Activated gamma-delta T cell treated with Interleukin-2 at 50 U/mL for 16 hours (primary cell): ENCODE data around the gene SPEF1.

Source experiments
- DNase-seq: peaks from one replicate; pipeline ENCODE4 v3.0.0-alpha.2; 2020

The SPEF1 gene

GRCh38 chr20:3764659-3765058 lies 16.6 kb downstream of the SPEF1 start:
- DNase-seq: no peak

GRCh38 chr20:3763671-3764601 lies 17.3 kb downstream of the SPEF1 start:
- no peak for DNase-seq

DNA sequence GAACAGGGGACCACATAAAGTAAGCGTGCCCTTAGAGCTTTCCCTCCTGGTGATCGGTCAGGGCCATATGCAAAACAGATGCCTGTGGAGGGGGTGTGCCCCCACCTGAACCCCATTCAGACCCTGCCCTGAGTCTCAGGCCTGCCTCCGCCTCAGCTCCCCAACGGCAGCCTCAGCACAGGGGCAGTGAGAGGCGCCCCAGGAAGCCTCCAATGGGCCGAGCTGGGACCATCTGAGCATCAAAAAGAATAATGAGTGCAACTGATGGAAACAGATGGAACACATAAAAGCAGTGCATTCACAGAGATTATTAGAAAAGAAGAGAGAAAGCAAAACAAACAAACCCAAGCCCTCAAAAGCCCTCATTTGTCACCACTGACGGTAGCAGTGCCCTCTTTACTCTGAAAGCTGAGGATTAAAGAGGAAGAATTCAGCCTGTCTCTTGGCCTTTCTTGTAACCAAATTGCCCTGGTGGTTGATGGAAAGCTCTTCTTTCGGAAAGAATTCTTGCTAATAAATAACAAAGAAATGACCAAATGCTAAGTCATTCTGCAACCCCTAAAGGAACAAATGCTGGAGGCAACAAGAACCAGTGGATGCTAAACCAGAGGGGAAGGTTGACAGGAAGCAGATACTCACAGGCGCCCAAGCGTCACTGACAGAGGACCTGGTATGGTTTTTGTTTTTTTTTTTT lies 20.4 kb downstream of the SPEF1 start:
- no peak for DNase-seq

- DNase-seq: no peak
These were observed 21.4 kb downstream of the SPEF1 start for GRCh38 chr20:3759884-3760283.

DNA sequence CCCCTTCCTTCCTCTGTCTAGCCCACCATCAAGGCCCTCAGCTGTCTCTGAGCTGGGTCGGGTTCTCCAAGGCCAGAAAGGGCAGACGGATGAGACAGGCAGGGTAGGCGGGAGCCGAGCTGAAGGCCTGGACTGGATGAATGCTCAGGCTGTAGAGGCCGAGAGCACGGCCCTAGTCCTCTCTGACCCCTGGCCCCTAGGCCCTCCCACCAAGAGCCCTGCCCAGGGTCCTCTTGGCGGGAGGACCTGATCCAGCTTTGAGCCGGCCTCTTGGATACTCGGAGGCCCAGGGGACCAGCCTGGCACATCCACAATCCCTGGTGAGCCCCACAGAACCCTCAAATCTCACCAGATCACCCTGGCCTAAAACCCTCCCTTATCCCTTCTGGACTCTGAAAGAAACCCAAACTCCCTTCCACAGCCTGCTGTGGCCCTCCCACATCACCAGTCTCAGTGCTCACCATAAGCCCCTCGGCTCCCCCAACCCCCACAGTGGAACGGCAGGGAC lies 21.9 kb downstream of the SPEF1 start:
- no peak for DNase-seq

DNA sequence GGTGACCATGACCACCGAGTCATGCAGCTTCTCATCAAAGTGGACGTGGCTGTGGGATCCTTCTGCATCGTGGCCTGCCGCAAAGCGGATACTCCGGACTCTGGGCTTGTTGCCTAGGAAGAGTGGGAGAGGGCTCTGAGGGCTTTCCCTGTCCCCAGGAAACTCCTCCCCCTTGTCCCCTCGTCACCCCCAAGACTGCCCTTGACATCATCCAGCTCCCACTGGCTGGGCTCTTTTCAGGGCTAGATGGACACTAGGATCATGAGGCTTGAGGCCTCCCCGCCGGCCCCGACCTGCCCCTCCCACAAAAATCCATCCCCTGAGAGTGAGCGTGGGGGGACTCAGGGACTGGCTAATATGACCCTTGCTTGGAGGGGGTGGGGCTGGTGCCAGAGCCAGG lies 22.7 kb downstream of the SPEF1 start:
- no peak for DNase-seq

GRCh38 chr20:3757268-3757667 lies 24.0 kb downstream of the SPEF1 start:
- DNase-seq: no peak

DNA sequence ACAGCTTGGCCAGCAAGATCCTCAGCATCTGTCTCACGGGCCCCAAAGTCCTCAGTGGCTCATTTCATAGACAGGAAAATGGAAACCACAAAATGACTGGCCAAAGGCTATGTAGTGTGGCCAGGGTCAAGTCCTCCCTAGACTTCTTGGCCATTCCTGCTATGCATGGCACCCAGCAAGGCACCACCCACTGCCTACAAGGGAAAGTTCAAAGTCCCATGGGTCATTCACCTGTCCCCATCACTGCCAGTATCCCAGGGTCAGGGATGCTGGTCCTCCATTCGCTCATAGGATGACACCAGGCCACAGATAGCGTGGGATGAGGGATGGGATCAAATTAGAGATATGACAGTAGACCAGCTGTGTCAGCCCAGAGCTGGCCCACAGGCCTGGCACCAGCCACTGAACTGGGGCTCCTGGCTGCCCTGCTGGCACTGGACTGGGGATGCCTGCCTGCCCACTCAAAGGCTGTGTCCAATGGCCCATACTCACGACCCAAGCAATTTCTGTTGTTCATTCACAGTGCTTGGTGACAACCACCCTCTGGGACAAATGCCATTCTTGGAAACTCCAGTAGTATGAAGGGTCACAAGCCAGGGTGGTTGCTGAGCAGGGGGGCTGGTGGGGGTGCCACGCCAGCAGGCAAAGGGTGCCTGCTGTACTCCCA lies 25.3 kb downstream of the SPEF1 start:
- DNase-seq: no peak

- DNase-seq: no peak
These were observed 26.0 kb downstream of the SPEF1 start for GRCh38 chr20:3755269-3755668.

DNA sequence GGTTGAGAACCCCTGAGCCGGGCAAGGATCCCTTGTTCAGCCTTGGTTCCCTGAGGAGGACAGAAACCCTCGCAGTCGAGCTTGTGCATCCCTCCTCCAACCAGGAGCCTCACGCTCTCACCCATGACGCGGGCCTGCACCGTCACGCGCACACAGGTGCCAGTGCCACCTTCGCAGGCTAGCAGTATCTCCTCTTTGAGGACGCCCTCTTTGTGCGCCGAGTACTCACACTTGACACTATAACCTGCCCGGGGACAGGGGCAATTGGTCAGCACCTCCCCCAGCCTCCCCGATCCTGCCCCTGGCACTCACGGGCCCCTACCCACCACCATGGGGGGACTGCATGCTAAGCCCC lies 27.0 kb downstream of the SPEF1 start:
- no peak for DNase-seq

DNA sequence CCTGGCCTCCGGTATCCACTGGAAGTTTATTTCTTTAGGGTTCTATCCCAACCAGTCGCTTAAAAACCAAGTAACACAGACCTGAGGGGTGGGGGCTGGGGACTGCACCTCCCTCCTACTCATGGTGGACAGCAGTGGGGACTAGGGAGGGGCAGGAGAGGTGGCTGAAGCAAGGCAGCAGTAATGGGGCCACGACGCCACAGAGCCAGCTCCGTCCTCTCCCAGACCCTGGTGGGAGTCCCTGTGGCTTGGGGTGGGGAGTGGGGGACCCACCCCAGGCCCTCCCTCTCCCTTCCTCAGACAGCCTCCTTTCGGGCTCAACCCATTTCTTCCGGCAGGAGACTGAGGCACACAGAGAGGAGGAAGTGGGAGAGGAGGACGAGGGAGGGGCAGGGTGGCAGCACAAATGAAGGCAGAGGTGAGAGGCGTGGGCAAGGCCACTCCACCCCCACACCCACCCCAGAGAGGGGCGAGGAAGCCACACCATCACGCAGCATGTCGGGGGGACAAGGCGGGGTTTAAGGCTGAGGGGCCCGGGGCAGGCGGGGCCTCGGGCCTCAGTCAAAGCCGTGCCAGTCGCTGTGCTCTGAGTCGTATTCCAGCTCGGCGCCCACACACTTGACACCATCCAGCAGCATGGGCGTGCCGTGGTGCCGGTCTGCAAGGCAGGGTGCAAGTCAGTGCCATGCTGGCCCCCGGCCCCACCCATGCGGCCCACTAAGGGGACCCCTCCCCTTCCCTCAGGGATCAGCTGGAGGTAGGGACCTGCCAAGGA lies 27.6 kb downstream of the SPEF1 start:
- no peak for DNase-seq

GRCh38 chr20:3753098-3753497 lies 28.1 kb downstream of the SPEF1 start:
- peak; percentile 55 for DNase-seq

DNA sequence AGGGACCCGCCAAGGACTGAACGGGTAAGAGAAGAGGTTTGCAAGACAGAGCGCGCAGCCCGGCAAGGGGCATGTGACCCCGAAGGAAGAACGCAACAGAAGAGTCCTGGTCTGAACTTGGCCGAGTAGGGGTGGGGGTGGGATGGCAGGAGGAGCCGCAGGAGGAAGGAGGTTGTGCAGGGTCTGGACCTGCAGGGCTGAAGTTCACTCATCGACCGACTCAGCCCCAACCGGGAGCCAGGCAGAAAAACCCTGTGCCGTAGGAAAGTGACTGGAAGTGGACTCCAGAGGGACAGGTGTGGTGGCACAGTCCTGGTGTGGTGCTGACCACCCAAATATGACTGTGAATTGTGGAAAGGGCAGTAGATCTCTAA lies 28.9 kb downstream of the SPEF1 start:
- DNase-seq: no peak

GRCh38 chr20:3751675-3752385 lies 29.4 kb downstream of the SPEF1 start:
- no peak for DNase-seq

GRCh38 chr20:3751305-3751674 lies 30.0 kb downstream of the SPEF1 start:
- no peak for DNase-seq

DNA sequence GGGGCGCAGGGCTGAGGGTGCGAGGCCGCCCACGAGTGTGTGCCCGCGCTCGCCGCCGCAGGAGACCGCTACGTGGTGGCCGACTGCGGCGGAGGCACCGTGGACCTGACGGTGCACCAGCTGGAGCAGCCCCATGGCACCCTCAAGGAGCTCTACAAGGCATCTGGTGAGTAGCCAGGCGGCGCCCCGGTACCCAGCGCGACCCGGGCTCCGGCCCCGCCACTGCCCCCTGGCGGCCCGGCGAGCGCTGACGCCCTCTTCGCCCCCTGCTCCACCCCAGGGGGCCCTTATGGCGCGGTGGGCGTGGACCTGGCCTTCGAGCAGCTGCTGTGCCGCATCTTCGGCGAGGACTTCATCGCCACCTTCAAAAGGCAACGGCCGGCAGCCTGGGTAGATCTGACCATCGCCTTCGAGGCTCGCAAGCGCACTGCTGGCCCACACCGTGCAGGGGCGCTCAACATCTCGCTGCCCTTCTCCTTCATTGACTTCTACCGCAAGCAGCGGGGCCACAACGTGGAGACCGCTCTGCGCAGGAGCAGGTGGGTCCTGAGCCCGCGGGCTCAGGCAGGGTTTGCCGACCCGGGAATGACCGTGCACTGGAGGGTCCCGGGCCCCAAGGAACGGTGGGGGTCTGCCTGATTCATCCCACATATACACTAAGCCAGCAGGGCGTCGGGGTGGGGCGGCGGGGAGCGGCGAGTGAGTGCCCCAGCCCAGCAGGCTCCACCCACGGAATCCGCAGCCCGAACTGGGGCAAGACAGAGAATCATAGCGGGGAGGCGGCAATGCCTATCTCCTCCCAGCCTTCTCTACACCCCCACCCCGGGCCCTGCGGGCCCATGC lies 31.3 kb downstream of the SPEF1 start:
- DNase-seq: no peak

- no peak for DNase-seq
These were observed 32.1 kb downstream of the SPEF1 start for GRCh38 chr20:3749087-3749688.

DNA sequence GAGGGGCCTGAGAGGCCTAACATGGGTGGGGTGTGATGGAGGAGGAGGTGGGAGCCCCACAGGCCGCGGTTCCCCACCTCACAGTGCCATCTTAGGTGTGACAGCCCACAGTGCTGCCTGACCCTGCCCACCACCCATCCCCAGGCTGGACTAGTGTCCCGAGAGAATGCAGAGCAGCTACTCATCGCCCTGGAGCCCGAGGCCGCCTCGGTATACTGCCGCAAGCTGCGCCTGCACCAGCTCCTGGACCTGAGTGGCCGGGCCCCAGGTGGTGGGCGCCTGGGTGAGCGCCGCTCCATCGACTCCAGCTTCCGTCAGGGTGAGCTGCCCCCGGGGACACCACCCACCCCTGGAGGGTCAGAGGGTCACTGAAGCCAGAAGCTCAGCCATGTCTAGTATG lies 33.2 kb downstream of the SPEF1 start:
- DNase-seq: no peak

- no peak for DNase-seq
These were observed 33.8 kb downstream of the SPEF1 start for GRCh38 chr20:3747471-3747870.

- no peak for DNase-seq
These were observed 35.5 kb downstream of the SPEF1 start for GRCh38 chr20:3745686-3746173.
